Endothelial cell of umbilical vein (primary cell): ENCODE results near the gene STEAP1. TPM values are rescaled to one million over a fixed set of nuclear protein-coding genes. Genes with fewer than 3 reads are reported as not detected.
A peak's percentile ranks its signal among the peaks of the same experiment; 100 is the strongest.

Experiments
- BruUV-seq: library from RNA; stranded (reverse); fragments of 400-500 nt; replicated peaks from 2 replicates; lab custom pipeline; 2021; lab: Mats Ljungman, UMichigan
- CTCF ChIA-PET: fragments of 300-600, 350-600 bp; sonication (Branson Sonifier 250); formaldehyde crosslinking; loops from one replicate; lab custom pipeline; 2021; ENCODE audit warnings: antibody characterized with exemption, inconsistent platforms; lab: Charles Lee
- POLR2A ChIA-PET: fragments of 300-600, 350-600 bp; sonication (Branson Sonifier 250); formaldehyde crosslinking; loops from one replicate; lab custom pipeline; 2021; ENCODE audit warnings: antibody characterized with exemption, inconsistent platforms; lab: Charles Lee
- DNase-seq: peaks from one replicate; pipeline ENCODE4 v3.0.0-alpha.2; 2011; ENCODE audit warnings: low read depth, low spot score
- FAIRE-seq: peaks from 2 replicates; lab custom pipeline; 2011; peaks lifted over from hg19 to GRCh38; lab: Jason Lieb, UNC
- H2AFZ ChIP-seq: 2 replicates; pipeline ENCODE4 v1.6.0; 2012; ENCODE audit warnings: low read depth, low read length, control low read depth, inconsistent platforms
- H3K27ac ChIP-seq: 2 replicates; pipeline ENCODE4 v1.5.1; 2011; ENCODE audit warnings: low read depth, mild to moderate bottlenecking, control low read depth, low read length, moderate library complexity; ENCODE audit not compliant: insufficient read depth
- H3K27me3 ChIP-seq, 2 experiments: 2 replicates each; pipeline versions ENCODE4 v1.6.0 to v1.6.1; 2011; ENCODE audit warnings: low read length in 2 of 2, mixed read lengths in 1 of 2; ENCODE audit not compliant: control insufficient read depth in 2 of 2, insufficient read depth in 2 of 2
- H3K36me3 ChIP-seq, 2 experiments: 2 replicates in 1 of 2; 3 replicates in 1 of 2; pipeline ENCODE4 v1.5.1; 2011; ENCODE audit warnings: low read length in 2 of 2, mild to moderate bottlenecking in 1 of 2, moderate library complexity in 1 of 2; ENCODE audit not compliant: control insufficient read depth in 2 of 2, insufficient read depth in 2 of 2; ENCODE audit errors: extremely low read depth in 1 of 2
- H3K4me1 ChIP-seq: 3 replicates; pipeline ENCODE4 v1.5.1; 2011; ENCODE audit warnings: mild to moderate bottlenecking, low read length; ENCODE audit not compliant: control insufficient read depth, insufficient read depth; ENCODE audit errors: extremely low read depth
- H3K4me2 ChIP-seq: 2 replicates; pipeline ENCODE4 v1.6.1; 2011; ENCODE audit warnings: low read length, control low read depth, mixed read lengths; ENCODE audit not compliant: insufficient read depth
- H3K4me3 ChIP-seq, 3 experiments: fragments of 200-600 bp in 1 of 3; sonication (generic), shearing (Covaris generic) in 1 of 3; replicated peaks in 1 of 3; 2 replicates each; pipeline ENCODE4 v1.5.1; 2011 to 2016; ENCODE audit warnings: control low read depth in 3 of 3, low read length in 3 of 3, mild to moderate bottlenecking in 2 of 3, inconsistent platforms in 1 of 3, low read depth in 1 of 3, moderate library complexity in 1 of 3; ENCODE audit not compliant: insufficient read depth in 1 of 3
- H3K79me2 ChIP-seq: 2 replicates; pipeline ENCODE4 v1.6.0; 2012; ENCODE audit warnings: low read length, inconsistent platforms; ENCODE audit not compliant: control insufficient read depth, insufficient read depth
- H3K9ac ChIP-seq: replicated peaks from 2 replicates; pipeline ENCODE3; 2011; ENCODE audit warnings: low read length, control low read depth; ENCODE audit not compliant: insufficient read depth; ENCODE audit errors: extremely low read depth
- H3K9me1 ChIP-seq: replicated peaks from 3 replicates; pipeline ENCODE4 v1.6.0; 2011; ENCODE audit warnings: mild to moderate bottlenecking, low read length; ENCODE audit not compliant: control insufficient read depth, insufficient read depth; ENCODE audit errors: extremely low read depth
- H3K9me3 ChIP-seq: replicated peaks from 2 replicates; pipeline ENCODE4 v1.5.1; 2012; ENCODE audit warnings: low read length, inconsistent platforms; ENCODE audit not compliant: control insufficient read depth, insufficient read depth
- H4K20me1 ChIP-seq: replicated peaks from 2 replicates; pipeline ENCODE3; 2011; ENCODE audit warnings: mild to moderate bottlenecking, low read length; ENCODE audit not compliant: control insufficient read depth, insufficient read depth; ENCODE audit errors: extremely low read depth
- CTCF ChIP-seq, 2 donors: IDR thresholded peaks; 1 replicate in 1 of 2; 2 replicates in 1 of 2; pipeline ENCODE4 v1.5.1; 2011; ENCODE audit warnings: low read length in 2 of 2, mild to moderate bottlenecking in 2 of 2, moderate library complexity in 2 of 2, control low read depth in 1 of 2, inconsistent platforms in 1 of 2, low read depth in 1 of 2; ENCODE audit not compliant: insufficient read depth in 1 of 2; ENCODE audit errors: extremely low read depth in 1 of 2
- EZH2 ChIP-seq: IDR thresholded peaks from 2 replicates; pipeline ENCODE4 v1.6.1; 2012; ENCODE audit warnings: borderline replicate concordance, low read depth, mild to moderate bottlenecking, moderate library complexity, low read length, inconsistent platforms; ENCODE audit not compliant: severe bottlenecking
- FOS ChIP-seq: IDR thresholded peaks from 2 replicates; pipeline ENCODE4 v1.6.1; 2011; ENCODE audit warnings: mild to moderate bottlenecking, low read length, moderate library complexity, borderline replicate concordance; ENCODE audit not compliant: insufficient read depth
- GATA2 ChIP-seq: IDR thresholded peaks from 2 replicates; pipeline ENCODE4 v1.7.0; 2011; ENCODE audit warnings: low read depth, mild to moderate bottlenecking, moderate library complexity, mixed read lengths, low read length; ENCODE audit not compliant: insufficient read length, insufficient read depth
- JUN ChIP-seq: IDR thresholded peaks from 2 replicates; pipeline ENCODE4 v1.6.1; 2011; ENCODE audit warnings: borderline replicate concordance, low read depth; ENCODE audit not compliant: insufficient read length, insufficient read depth
- MAX ChIP-seq: IDR thresholded peaks from 2 replicates; pipeline ENCODE4 v1.6.1; 2011; ENCODE audit not compliant: insufficient read depth, insufficient read length
- POLR2A ChIP-seq: IDR thresholded peaks from 2 replicates; pipeline ENCODE4 v1.6.1; 2012; ENCODE audit warnings: low read depth, mild to moderate bottlenecking, control low read depth, low read length
- POLR2AphosphoS5 ChIP-seq: IDR thresholded peaks from 2 replicates; pipeline ENCODE4 v1.6.1; 2012; ENCODE audit warnings: low read depth, mild to moderate bottlenecking, control low read depth, low read length, moderate library complexity; ENCODE audit not compliant: insufficient read depth
- dilution Hi-C: fragments of 300-500 bp; cut with MboI; formaldehyde crosslinking; loops from one replicate; pipeline ENCODE4 v1.15.0; 2019; ENCODE audit warnings: low sequenced_read_pairs; ENCODE audit not compliant: extremely low pct_ligation_motif_present
- intact Hi-C: fragments of 100-400 bp; cut with micrococcal nuclease; formaldehyde crosslinking; loops from one replicate; pipeline ENCODE4 v1.10.0; 2022
- polyA plus RNA-seq, 4 experiments: library from polyadenylated mRNA; depleted of rRNA in 3 of 4; stranded (reverse) in 3 of 4; unstranded in 1 of 4; fragments of >200 nt; gene quantifications; 2 replicates each; pipeline versions ENCODE4 v1.2.1 to v1.2.3, GENCODE V29; 2011 to 2012; ENCODE audit warnings: missing spikeins in 1 of 4
- total RNA-seq: library from RNA; stranded (reverse); gene quantifications from 2 replicates; pipeline ENCODE4 v1.2.3, GENCODE V29; 2021

Gene STEAP1
- total and polyA plus RNA-seq, 2 donors (not counting 3 experiments of a cell fraction or from before 2014, with no cell fraction given) = 35.0 to 42.7 TPM

GRCh38 chr7:90201500-90202195, 47.4 kb downstream of the STEAP1 start:
- Histone ChIP-seq H3K4me2 (no peak overlapping the region), H3K4me1 (no peaks in the 10 kb centered on the region), H2AFZ (no peak overlapping the region), H3K27ac (no peak overlapping the region), H3K9me1 (no peaks in the 10 kb centered on the region), H3K9me3 (no peaks in the 10 kb centered on the region), H4K20me1 (no peaks in the 10 kb centered on the region), H3K9ac (no peak overlapping the region), H3K4me3 (no peak overlapping the region), H3K36me3 (no peaks in the 10 kb centered on the region), H3K27me3 (no peaks in the 10 kb centered on the region), H3K79me2 (no peaks in the 10 kb centered on the region)
- no peak for TF ChIP-seq MAX
- no peak for TF ChIP-seq GATA2
- TF ChIP-seq FOS = no peak
- no peak for TF ChIP-seq JUN
- no peak for TF ChIP-seq CTCF (IDR thresholded peaks at IDR 0.05; ENCODE audit: extremely low read depth in 1 of 2, insufficient read depth in 1 of 2, low read depth in 1 of 2, low read length in 2 of 2)
- TF ChIP-seq EZH2 = no peak
- TF ChIP-seq POLR2A = no peak
- no peak for TF ChIP-seq POLR2AphosphoS5
- dilution Hi-C loops (no loop called here), intact Hi-C loops (no loop called here)
- FAIRE-seq = peak; percentile 52
- POLR2A ChIA-PET = no interaction called here
- no TSS peak for BruUV-seq
- CTCF ChIA-PET = no interaction called here
- no peak for DNase-seq
